ENCODE data around the gene HOXD10. TPM values are rescaled to one million over a fixed set of nuclear protein-coding genes. Genes with fewer than 3 reads are reported as not detected.

Gene HOXD10
- polyA plus RNA-seq, 1 donor from 2014 or later, result not detected

DNA sequence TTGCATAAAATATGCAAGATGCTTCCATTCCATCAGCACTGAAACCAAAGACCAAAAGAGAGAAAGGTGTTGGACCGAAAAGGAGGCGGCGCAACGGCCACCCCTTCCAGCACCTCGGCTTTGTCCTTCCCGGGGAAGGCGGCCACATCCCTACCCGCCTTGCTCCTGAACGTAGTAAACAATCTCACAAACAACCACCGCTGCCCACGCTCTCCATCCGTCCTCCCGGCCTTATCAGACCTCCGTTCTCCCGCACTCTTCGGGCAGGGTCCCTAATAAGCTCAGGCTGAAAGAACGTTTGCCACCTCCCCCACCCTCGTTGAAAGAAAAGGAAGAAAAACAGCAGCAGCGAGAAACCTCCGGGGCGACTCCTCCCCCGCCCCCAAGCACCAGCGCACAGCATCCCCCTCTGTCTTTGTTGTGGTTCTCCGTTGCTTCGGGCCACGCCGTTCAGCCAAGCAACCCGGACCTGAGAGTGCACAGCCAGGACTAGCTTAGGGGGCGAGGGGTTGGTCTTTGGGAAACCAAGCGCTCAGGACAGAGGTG, 37.2 kb upstream of the HOXD10 start:
- Histone ChIP-seq H3K27me3 (ENCODE audit: insufficient read depth, low read depth, low read length) (peaks cover 98% of the 10 kb centered on the region), H3K79me2 (replicated peaks; ENCODE audit: insufficient read depth, low read length) (no peaks in the 10 kb centered on the region), H3K9me2 (ENCODE audit: insufficient read depth, low read length) (no peaks in the 10 kb centered on the region), H4K20me1 (ENCODE audit: insufficient read depth) (no peaks in the 10 kb centered on the region), H3K9me3 (ENCODE audit: low read length) (peaks cover 4% of the 10 kb centered on the region), H3F3A (ENCODE audit: insufficient read depth, low read length, poor library complexity, severe bottlenecking) (no peaks in the 10 kb centered on the region), H2AFZ (ENCODE audit: low read depth, low read length) (no peak overlapping the region), H3K27ac (ENCODE audit: low read length) (no peak overlapping the region), H3K9ac (ENCODE audit: low read length) (no peak overlapping the region), H3K4me2 (ENCODE audit: low read length) (no peak overlapping the region), H3K4me3 (ENCODE audit: low read length) (no peak overlapping the region), H3K36me3 (ENCODE audit: insufficient read depth, low read length) (no peaks in the 10 kb centered on the region)
- peak; percentile 44 for TF ChIP-seq POLR2AphosphoS5 (IDR thresholded peaks at IDR 0.05)
- TF ChIP-seq EZH2 (IDR thresholded peaks at IDR 0.05; ENCODE audit: borderline replicate concordance, insufficient read depth, low read length, poor library complexity, severe bottlenecking), result peak; percentile 88
- no peak for TF ChIP-seq TAF1 (IDR thresholded peaks at IDR 0.05; ENCODE audit: low read depth)

DNA sequence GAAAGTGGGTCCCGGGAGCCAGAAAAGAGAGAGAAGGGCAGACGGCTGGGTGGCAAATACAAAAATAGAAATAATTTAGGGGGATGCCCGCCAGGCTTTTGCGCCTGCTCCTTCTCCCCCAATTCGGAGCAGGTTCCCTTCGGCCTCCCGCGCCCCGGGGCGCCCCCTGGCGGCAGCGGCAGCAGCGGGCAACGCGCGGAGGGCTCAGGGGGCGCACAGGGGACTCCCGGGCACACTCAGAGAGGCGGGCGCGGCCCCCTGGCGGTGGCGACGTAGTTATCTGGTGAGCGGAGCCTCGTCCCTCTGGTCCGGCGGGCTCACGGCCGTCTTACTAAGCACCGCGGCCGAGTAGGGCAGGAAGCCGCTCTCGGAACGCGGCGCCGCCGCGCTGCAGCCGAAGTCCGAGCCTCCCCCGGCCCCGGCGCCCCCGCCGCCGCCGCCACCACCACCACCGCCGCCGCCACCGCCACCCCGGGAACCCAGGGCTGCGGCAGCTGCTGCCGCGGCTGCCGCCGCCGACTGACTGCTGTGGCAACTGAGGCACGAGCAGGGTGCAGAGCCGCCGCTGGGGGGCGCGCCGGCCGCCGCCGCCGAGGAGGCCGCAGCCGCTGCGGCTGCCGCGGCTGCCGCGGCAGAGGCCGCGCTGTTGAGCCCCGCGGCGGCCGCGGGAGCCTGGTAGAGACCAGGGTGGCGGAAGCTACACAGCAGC, 36.6 kb upstream of the HOXD10 start:
- Histone ChIP-seq H3K9me3 (ENCODE audit: low read length) (peaks cover 4% of the 10 kb centered on the region), H4K20me1 (ENCODE audit: insufficient read depth) (no peaks in the 10 kb centered on the region), H3K9ac (ENCODE audit: low read length) (no peak overlapping the region), H3K36me3 (ENCODE audit: insufficient read depth, low read length) (no peaks in the 10 kb centered on the region), H3K9me2 (ENCODE audit: insufficient read depth, low read length) (no peaks in the 10 kb centered on the region), H3K27ac (ENCODE audit: low read length) (no peak overlapping the region), H3F3A (ENCODE audit: insufficient read depth, low read length, poor library complexity, severe bottlenecking) (no peaks in the 10 kb centered on the region), H3K4me2 (ENCODE audit: low read length) (no peak overlapping the region), H2AFZ (ENCODE audit: low read depth, low read length) (no peak overlapping the region), H3K27me3 (ENCODE audit: insufficient read depth, low read depth, low read length) (peaks cover 98% of the 10 kb centered on the region), H3K79me2 (replicated peaks; ENCODE audit: insufficient read depth, low read length) (no peaks in the 10 kb centered on the region), H3K4me3 (ENCODE audit: low read length) (peak overlapping the region; percentile 62)
- TF ChIP-seq, protein P1, sequence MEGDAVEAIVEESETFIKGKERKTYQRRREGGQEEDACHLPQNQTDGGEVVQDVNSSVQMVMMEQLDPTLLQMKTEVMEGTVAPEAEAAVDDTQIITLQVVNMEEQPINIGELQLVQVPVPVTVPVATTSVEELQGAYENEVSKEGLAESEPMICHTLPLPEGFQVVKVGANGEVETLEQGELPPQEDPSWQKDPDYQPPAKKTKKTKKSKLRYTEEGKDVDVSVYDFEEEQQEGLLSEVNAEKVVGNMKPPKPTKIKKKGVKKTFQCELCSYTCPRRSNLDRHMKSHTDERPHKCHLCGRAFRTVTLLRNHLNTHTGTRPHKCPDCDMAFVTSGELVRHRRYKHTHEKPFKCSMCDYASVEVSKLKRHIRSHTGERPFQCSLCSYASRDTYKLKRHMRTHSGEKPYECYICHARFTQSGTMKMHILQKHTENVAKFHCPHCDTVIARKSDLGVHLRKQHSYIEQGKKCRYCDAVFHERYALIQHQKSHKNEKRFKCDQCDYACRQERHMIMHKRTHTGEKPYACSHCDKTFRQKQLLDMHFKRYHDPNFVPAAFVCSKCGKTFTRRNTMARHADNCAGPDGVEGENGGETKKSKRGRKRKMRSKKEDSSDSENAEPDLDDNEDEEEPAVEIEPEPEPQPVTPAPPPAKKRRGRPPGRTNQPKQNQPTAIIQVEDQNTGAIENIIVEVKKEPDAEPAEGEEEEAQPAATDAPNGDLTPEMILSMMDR (IDR thresholded peaks at IDR 0.05; ENCODE audit: poor library complexity, severe bottlenecking), result peak; percentile 66
- peak; percentile 70 for TF ChIP-seq SMC3 (conservative IDR thresholded peaks at IDR 0.05; ENCODE audit: poor library complexity)
- TF ChIP-seq RAD21 (conservative IDR thresholded peaks at IDR 0.05), result peak; percentile 44
- TF ChIP-seq, protein P2, sequence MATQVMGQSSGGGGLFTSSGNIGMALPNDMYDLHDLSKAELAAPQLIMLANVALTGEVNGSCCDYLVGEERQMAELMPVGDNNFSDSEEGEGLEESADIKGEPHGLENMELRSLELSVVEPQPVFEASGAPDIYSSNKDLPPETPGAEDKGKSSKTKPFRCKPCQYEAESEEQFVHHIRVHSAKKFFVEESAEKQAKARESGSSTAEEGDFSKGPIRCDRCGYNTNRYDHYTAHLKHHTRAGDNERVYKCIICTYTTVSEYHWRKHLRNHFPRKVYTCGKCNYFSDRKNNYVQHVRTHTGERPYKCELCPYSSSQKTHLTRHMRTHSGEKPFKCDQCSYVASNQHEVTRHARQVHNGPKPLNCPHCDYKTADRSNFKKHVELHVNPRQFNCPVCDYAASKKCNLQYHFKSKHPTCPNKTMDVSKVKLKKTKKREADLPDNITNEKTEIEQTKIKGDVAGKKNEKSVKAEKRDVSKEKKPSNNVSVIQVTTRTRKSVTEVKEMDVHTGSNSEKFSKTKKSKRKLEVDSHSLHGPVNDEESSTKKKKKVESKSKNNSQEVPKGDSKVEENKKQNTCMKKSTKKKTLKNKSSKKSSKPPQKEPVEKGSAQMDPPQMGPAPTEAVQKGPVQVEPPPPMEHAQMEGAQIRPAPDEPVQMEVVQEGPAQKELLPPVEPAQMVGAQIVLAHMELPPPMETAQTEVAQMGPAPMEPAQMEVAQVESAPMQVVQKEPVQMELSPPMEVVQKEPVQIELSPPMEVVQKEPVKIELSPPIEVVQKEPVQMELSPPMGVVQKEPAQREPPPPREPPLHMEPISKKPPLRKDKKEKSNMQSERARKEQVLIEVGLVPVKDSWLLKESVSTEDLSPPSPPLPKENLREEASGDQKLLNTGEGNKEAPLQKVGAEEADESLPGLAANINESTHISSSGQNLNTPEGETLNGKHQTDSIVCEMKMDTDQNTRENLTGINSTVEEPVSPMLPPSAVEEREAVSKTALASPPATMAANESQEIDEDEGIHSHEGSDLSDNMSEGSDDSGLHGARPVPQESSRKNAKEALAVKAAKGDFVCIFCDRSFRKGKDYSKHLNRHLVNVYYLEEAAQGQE (IDR thresholded peaks at IDR 0.05; ENCODE audit: borderline replicate concordance), result no peak
